ENCODE data around the gene EEF1AKMT2.
"Not testable (repeated sequence)": the region's sequence is repeated elsewhere in the genome, so short reads cannot be mapped to it uniquely, and the experiment has no call there.

Gene EEF1AKMT2
- long read RNA-seq, donor 1, partial matches to known transcripts, result 0 of 4 reads
- long read RNA-seq, donor 1, other reads (novel, unspliced or antisense), result 0 of 4 reads
- long read RNA-seq, donor 2, partial matches to known transcripts, result 0 of 1 reads
- long read RNA-seq, donor 2, other reads (novel, unspliced or antisense), result 0 of 1 reads
- long read RNA-seq, donor 3, partial matches to known transcripts, result 0 of 5 reads
- long read RNA-seq, donor 3, other reads (novel, unspliced or antisense), result 0 of 5 reads
- long read RNA-seq, donor 4, partial matches to known transcripts, result 0 of 4 reads
- long read RNA-seq, donor 4, other reads (novel, unspliced or antisense), result 0 of 4 reads
- long read RNA-seq, donor 5, transcript EEF1AKMT2-201 (7 exons, 1,462 nt), result major isoform, 6 of 11 reads
- long read RNA-seq, donor 5, partial matches to known transcripts, result 0 of 11 reads
- long read RNA-seq, donor 5, other reads (novel, unspliced or antisense), result 0 of 11 reads
- long read RNA-seq, donor 6, partial matches to known transcripts, result 0 of 10 reads
- long read RNA-seq, donor 6, other reads (novel, unspliced or antisense), result 0 of 10 reads
- long read RNA-seq, donor 7, transcript EEF1AKMT2-201 (7 exons, 1,462 nt), result major isoform, 6 of 13 reads
- long read RNA-seq, donor 7, partial matches to known transcripts, result 0 of 13 reads
- long read RNA-seq, donor 7, other reads (novel, unspliced or antisense), result 0 of 13 reads
- long read RNA-seq, donor 8, partial matches to known transcripts, result 0 of 4 reads
- long read RNA-seq, donor 8, other reads (novel, unspliced or antisense), result 0 of 4 reads

DNA sequence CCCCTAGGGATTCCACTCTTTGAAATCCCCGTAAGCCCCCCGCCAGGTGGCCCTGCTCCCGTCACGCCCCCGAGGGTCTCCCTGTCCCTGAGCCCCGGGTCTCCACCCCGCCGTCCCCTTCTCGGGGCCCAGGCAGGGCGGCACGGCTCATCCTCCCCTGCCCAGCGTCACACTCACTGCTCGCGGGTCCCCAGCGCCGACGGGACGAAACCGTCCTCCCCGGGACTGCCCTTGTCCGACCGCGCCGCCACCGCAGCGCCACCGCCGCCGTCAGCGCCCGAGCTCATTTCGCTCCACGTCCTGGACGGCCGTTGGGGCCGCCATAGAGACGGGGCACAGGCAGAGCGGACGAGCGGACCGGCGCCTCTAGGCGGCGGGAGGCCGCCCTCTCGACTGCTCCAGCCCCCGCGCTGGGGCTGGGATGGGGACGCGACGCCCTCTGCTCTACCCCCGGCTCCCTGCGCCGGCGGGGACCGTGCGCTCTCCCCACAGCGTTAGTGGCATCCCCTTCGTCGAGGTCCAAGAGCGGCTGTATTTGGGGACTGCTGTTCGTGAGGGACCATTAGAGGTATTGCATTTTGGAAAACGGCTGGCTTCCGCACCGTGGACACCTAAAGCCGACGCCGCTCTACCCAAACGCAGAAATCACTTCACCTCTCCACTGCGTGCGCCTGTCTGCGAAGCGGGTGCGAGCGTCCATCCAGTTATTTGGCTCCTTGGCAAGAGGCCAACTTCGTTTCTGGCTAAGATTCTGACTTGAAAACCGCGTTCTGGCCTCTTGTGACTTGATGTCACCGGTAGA, at the start of gene EEF1AKMT2:
EEF1AKMT2 (minus strand) TSS at position 341 of the 802 bp plus-strand sequence; CDS start at position 287, 54 bp downstream.
- peak; percentile 99 for DNase-seq

DNA sequence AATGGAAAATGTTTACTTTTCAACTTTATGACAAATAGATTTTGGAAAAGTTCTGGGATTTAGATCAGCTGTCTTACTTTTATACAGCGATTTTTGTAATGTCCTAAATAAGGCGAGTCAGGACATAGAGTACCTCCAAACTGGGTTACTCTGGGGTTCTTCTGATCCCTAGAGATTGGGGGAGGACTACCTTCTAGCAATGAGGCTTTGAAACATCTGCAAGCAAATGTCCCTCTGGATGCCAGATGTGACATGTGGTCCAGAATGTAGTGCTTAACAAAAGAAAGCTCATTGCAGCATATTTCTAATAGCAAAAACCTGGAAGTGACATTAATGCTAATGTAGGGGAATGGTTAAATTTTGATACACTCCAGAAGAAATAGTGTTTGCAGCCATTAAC, 46.0 kb upstream of the EEF1AKMT2 start:
- DNase-seq, result no peak

DNA sequence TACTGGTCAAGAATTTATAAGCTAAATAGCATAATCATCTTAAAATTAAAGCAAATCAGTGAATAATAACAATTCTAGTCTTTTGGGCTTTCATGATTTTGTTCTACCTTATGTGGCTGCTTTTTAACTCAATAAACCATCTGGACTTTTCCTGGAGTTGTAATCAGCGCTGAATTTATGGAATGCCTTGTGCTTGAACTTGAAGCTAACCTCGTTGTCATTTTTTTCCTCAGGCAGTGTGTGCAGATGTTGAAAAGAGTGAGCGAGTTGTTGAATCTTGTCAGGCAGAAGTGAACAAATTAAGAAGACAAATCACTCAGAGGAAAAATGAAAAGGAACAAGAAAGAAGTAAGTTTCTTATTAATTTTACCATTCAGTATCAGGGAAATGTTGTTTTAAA, 39.4 kb upstream of the EEF1AKMT2 start:
- DNase-seq, result no peak

DNA sequence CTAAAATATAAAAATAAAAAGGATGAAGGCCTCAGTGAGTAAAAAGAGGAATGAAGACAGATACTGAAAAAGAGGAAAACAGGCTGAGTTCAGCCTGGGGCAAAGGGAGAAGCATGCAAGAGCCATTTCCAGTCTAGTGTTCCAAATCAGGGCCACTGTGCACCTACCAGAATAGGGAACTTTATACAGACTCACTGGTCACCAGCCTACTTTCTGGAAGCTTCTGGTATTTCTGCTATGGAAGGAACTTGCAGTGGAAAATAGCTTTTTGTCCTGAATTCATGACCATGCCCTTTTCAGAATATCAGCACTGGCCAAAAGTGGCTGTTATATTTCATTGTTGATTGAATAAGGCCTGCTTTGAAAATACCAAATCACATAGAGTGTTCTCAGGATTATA, 38.8 kb upstream of the EEF1AKMT2 start:
- no peak for DNase-seq

DNA sequence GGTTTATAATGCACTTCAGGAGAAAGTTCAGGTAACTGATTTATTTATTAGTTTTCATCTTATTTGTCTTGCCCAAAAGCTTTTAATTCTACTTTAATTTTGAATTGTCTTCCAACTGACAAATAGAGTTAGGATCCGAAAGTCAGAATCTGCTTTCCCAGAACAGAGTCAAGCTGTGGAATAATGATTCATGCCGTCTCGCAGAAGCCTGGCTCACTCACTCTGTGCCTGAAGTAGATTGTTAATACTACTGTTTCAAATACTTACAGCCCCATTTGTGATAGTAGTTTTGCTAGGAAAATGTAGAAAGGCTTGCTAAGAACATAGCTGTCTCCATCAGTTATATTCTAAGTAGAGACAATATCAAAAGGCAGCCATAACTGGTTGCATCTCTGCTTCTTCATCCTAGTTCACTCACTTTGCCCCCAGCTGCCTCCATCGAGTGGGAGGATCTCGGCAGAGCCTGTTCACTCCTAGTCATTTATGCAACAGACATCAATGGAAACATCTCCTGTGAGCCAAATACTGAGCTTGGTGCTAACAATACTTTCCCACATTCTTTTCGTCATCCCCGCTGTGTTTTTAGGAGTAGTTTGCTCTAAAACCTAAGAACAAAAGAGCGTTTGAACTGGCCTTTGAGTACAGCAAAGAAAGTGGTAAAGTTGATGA, 37.9 kb upstream of the EEF1AKMT2 start:
- no peak for DNase-seq

DNA sequence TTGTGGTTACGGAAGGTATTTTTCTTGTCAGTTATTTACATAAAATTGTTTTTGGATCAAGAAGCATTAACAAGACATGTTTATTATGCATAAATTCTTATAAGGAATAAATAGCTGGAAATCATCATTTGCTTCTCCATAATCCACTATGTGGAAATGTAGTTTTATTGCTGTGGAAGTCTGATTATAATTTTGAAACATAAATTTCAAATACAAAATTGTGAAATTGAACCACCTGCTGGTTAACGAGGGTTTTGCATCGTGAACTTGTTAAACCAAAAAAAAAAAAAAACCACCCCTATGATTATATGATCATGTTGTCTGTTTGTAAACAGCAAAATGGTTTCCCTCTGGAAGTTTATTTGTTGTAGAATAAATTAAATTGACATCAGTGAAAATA, 35.8 kb upstream of the EEF1AKMT2 start:
- no peak for DNase-seq

DNA sequence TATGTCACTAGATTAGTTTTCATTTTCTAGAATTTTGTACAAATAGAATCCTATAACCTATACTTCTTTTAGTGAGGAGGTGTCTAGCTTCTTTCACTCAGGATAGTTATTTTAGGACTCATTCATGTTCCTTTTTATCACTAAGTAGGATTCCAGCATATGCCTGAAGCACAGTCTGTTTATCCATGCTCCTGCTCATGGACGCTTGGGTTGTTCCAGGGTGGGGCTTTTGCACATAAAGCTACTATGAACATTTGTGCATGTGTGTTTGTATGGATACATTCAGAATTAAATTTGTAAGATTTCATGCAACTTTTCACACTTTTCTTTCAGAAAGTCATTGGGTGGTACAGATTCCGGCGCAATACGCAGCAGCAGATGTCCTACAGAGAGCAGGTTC, 34.6 kb upstream of the EEF1AKMT2 start:
- no peak for DNase-seq

DNA sequence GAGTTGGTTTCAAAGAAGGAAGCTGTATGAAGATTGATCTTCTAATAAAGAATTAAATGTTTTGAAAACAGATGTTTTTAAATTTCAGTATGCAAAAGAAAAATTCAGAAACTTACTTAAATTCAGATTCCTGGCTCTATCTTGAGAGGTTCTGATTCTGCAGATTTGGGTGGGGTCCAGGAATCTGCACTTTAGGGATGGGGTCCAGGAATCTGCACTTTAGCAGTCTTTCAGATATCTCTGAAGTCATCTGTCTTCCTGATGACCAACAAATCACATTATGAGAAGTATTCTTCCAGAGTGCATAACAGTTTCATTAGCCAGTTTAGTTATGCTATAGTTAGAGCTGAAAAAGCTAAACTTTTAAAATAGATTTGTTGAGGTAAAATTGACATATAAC, 34.0 kb upstream of the EEF1AKMT2 start:
- no peak for DNase-seq

DNA sequence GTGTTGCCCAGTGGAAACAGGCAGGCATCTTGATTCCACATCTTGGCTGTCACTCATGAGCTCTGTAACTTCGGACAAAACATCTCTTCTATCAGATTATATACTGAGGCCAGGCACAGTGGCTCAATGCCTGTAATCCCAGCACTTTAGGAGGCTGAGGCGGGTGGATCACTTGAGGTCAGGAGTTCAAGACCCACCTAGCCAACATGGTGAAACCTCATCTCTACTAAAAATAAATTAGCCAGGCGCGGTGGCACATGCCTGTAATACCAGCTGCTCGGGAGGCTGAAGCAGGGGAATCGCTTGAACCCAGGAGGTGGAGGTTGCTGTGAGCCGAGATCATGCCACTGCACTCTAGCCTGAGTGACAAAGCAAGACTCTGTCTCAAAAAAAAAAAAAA, 33.2 kb upstream of the EEF1AKMT2 start:
- not testable (repeated sequence) for DNase-seq

DNA sequence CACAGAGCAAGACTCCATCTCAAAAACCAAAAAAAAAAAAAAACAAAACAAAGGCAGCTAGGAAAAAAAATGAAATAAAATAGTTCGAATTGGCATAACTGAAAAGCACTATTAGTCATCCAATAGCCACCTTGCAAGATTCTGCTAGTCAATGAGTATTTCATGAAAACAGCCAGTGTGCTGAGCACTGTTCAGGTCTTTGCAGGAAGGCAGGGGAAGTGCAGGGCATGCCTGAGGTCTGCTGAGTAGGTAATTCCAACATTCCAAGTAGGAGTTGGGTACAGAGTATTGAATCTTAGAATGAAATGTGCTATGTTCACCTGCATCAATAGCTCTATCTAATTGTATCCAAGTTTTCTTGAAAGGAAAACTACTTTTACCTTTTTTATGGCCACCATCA, 32.8 kb upstream of the EEF1AKMT2 start:
- no peak for DNase-seq

DNA sequence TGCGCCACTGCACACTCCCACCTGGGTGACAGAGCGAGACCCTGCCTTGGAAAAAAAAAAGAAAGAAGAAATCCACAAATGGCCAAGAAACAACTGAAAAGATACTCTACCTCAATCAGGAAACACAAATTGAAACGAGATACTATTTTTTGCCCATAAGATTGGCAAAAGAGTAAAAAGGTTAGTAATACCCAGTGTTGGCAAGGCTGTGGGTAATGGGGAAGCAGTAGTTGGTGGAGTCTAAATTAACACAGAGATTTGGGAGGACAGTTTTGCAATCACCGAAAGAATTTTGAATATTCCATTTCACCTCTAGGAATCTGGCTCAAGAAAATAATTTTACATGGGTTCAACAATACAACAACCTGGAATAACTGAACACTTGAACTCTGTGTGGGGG, 29.8 kb upstream of the EEF1AKMT2 start:
- no peak for DNase-seq

DNA sequence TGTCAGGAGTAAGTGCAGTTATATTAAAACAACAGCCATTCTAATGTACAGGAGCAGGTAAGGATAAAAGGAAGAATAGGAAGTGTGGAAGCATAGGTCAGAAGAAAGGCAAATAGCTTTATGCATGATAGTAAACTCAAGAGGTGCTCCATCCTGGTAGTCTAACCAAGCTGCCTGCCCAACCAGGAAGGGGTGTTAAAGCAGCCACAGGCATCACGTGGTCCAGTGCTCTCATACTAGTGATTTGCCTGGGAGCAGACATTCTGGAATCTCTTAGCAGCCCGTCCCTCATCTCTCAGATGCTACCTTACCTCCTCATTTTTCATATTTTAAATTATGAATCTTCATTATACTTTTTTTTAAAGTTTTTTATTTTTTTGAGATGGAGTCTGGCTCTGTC, 28.4 kb upstream of the EEF1AKMT2 start:
- DNase-seq, result no peak

DNA sequence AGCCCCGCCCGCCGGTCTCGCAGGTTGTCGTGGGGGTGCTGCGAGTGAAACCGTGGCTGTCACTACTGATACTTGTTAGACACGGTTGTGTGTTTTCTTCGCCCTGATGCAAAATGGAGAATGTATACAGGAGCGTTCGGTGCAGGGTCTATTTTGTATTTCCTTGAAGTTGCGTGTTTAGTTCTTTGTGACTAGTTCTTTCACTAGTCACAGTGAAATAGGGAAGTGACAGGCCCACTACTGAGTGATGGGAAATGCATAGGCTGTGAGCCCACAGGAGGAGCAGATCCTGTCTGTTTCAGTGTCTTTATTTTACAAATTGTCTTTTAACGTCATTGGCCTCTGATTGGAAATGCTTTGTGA, 10.6 kb upstream of the EEF1AKMT2 start:
- no peak for DNase-seq

DNA sequence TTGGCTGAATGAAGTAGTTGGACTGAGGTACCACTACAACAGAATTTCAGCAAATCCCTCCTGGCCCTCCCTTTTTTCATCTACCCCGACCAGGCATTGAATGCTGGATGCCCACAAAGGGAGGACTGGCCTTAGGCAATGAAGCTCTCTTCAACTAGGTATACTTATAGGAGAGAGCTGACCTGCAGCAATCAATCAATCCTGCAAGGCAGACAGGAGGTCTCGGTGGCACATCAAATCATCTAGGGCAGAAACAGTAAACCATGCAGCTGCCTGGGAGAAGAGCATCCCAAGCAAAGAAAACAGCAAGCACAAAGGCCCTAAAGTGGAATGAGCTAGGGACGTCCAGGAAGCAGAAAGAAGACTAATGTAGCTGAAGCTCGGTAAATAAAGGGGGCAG, 7.5 kb upstream of the EEF1AKMT2 start:
- DNase-seq, result peak; percentile 16

DNA sequence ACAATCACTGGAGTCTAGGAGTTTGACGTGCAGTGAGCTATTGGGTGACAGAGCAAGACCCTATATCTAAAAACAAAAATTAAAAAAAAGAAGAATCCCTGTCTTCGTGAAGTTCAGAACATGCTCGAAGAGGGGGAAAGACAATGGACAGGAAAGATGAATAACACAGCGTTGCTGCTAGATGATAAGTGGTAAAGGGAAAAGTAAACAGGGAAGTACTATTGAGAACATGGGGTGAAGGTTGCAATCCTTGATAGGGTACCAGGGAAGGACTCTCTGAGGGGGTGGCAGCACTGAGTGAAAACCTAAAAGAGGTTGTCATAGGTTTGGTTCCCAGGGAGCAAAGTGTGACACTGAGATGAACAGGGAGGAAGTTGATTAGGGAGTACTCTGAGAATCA, 7.1 kb upstream of the EEF1AKMT2 start:
- DNase-seq, result no peak

DNA sequence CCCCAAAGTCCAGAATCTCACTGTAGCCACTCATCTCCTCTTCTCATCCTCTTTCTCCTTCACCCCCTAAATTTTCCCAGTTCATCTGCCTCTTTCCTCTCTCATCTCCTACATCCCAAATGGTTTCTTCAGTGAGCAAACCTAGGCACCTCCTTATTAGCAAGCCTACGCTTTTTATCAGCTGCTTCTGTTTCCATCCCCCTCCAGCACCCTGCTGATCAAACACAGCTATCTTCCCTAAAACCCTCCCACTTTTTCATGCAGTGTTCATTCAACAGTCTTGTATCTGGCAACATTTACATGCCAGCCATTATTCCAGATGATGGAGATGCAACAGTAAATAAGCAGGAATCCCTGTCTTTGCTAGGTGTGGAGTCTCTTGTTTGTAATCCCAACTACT, 6.7 kb upstream of the EEF1AKMT2 start:
- DNase-seq, result no peak

DNA sequence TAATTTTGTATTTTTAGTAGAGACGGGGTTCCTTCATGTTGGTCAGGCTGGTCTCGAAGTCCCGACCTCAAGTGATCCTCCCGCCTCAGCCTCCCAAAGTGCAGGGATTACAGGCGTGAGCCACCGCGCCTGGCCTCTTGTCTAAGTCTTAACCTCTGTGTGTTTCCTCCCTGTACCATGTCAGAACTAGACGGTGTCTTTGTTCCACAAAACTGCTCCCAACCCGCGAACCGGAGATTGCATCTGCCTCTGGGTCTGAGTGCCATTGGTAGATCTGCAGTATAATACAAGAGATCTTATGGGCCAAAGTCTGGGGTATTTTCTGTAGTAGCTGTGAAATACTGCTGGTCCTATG, 1.3 kb upstream of the EEF1AKMT2 start:
- DNase-seq, result no peak

DNA sequence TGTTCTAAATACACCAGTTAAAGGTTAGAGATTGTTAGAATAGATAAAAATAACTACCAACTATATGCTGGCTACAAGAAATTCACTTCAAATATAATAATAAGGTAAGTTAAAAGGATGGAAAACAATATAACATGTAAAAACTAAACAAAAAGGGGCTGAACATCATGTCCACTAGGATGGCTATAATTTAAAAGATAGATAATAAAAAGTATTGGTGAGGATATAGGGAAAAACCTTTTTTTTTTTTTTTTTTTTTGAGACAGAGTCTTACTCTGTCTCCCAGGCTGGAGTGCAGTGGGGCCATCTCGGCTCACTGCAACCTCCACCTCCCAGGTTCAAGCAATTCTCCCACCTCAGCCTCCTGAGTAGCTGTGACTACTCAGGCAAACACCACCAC, 8.8 kb downstream of the EEF1AKMT2 start:
- DNase-seq, result not testable (repeated sequence)

DNA sequence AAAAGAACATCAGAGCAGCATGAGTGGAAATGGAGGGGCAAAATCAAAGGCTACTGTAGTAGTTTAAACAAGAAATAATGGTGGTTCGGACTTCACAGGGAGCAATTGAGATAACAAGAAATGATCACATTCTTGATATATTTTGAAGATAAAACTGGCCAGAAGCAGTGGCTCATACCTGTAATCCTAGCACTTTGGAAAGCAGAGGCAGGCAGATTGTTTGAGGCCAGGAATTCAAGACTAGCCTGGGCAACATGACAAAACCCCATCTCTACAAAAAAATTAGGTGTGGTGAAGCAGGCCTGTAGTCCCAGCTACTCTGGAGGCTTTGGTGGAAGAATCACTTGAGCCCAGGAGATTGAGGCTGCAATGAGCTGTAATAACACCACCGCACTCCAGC, 22.9 kb downstream of the EEF1AKMT2 start:
- no peak for DNase-seq

DNA sequence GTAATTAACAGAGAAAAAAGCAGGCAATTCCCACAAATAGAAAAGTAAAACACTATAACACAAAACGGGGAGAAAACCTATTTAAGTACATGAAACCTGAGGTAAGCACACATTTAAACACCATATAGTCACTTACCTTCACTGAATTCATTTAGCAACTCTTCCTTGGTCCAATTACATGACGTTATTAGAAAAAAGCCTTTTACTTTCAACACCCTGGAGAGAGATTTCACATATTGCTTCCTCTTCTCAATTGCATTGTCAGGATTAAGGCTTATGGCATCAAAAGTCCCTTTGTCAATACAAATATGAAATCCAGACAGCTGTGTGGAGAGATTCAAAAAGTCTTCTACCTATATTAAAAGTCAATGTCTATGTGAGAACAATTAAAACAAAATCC, 26.4 kb downstream of the EEF1AKMT2 start:
- no peak for DNase-seq

DNA sequence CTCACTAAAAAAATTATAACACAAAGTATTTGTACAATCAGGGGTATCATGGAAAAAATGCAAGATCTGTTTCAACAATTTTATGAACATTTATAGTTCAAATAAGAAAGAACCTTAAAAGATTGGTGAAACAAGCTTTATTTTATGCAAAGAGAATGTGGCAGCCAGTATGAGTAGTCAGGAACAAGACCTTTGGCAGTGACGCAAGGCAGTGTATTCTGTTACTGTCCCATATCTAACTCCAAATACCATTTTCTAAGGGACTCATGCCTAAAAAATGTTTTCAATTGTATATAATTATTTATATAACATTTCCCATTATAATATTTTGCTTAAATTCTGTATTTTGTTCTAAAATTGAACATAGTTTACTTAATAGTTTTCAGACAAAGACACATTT, 28.4 kb downstream of the EEF1AKMT2 start:
- DNase-seq, result no peak

DNA sequence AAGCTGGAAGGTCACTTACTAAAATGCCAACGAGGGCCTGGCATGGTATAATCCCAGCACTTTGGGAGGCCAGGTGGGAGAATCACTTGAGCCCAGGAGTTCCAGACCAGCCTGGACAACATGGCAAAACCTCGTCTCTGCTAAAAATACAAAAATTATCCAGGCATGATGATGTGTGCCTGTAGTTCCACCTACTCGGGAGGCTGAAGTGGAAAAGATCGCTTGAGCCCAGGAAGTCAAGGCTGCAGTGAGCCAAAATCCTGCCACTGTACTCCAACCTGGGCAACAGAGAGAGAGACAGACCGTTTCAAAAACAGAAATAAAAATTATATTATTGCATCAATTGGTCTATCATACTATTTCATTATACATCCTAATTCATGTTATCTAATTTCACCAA, 29.4 kb downstream of the EEF1AKMT2 start:
- no peak for DNase-seq

Measured in right kidney (tissue), 9 donors.